Renal pelvis (tissue), 4 donors: Measurements from ENCODE around the gene TMEM248. TPM values are rescaled to one million over a fixed set of nuclear protein-coding genes. Genes with fewer than 3 reads are reported as not detected.
"Not testable (repeated sequence)": the region's sequence is repeated elsewhere in the genome, so short reads cannot be mapped to it uniquely, and the experiment has no call there.

Source experiments
- DNase-seq: peaks from one replicate; pipeline ENCODE4 v3.0.0-alpha.2; 2013
- polyA plus RNA-seq, 3 donors: library from polyadenylated mRNA; unstranded; fragments of 120-200 nt; gene quantifications; one replicate each; pipeline ENCODE4 v1.2.1, GENCODE V29; 2013; ENCODE audit not compliant: insufficient read length in 3 of 3

TMEM248 gene
- polyA plus RNA-seq, 3 donors, result 68.7 to 78.2 (median 72.5) TPM

DNA sequence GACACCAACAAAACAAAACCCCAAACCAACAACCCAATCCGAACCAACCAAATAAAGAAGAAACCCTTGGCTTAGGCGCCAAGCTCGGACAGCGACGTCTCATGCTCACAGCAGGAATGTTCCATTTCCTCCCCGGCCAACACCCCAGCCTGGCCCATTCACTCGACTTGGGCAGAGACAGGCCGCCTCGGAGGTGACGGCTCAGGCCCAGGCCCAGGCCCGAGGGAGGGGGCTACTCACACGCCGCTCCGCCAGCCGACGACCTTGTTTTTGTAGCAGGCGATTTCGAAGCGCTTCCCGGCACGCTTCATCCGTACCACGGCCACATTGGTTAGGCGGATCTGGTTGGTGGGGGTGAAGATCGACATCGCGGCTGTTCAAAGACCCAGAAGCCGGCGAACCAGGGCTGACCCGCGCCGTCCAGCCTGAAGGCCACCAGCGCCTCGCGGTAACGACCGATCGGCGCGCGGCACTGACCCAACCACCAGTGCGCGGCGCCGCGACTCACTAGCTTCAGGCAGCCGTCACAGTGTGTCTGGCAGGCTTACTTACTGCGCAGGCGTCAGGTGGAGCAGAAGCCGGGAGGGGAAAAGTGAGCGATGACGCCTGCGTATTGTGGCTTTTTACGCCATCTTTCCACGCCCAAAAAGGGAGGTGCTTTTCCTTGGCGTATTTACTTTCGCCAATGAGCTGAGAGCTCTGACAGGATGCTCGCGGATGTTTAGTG is 74.2 kb downstream of the TMEM248 start, which contains the start of gene SBDS:
Gene SBDS (minus strand): TSS at position 537 of the 727 bp plus-strand sequence. CDS start 169 bp downstream, at position 368.
- DNase-seq, result peak; percentile 98

GRCh38 chr7:66996444-66997191 is 75.6 kb downstream of the TMEM248 start, which contains the start of gene TYW1:
Gene TYW1 (plus strand): TSS chr7:66996833. CDS start chr7:66996979, 146 bp downstream.
- peak; percentile 97 for DNase-seq

DNA sequence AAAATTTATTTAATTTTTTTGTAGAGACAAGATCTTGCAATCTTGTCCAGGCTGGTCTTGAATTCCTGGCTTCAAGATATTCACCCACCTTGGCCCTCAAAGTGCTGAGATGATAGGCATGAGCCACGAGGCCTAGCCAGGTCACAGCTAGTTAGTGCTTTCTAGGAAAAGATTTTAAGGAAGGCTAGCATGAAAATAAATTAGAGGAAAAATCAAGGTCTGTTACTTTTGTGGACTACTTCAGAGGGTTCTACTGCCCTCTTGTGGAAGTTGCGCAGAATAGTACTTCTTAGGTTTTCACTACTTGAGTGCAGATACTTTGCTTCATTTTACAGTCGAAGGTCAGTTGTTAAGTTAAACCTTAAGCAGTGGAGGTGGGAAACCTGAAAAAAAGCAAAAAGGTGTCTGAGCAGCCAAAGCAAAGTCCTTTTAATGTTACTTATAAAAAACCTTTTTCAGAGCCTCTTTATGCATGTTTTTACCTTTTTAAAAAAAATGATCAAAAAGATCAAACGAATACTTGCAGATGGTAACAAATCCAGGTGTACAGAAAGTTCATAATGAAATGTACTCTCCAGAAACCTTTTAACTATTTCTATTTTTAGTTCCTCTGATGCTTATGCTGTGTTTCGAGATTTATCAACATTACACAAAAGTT is 79.7 kb downstream of the TMEM248 start:
- not testable (repeated sequence) for DNase-seq

GRCh38 chr7:67004145-67004544 is 83.1 kb downstream of the TMEM248 start:
- DNase-seq, result not testable (repeated sequence)

DNA sequence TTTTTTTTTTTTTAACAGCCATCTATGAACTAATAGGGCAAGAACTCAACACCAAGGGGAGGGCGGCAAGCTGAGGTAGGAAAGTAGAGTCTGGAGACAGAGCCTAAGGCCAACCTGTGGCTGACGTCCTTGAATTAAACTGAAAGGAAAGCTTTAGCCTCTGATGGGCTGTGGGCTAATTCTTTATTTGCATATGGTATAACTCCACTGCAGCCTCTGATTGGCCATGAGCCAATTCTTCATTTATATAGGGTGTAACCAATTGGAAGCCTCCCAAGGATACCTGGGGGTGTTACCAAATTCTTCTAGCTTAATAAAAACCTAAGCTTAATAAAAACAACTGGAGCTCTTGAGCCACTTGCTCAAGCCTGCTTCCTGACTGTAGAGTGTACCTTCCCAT is 85.9 kb downstream of the TMEM248 start:
- no peak for DNase-seq

Other genes with a start within 250 kb of the TMEM248 start
- gene RABGEF1, start 180.5 kb upstream of the TMEM248 start, polyA plus RNA-seq, result 10 to 100 TPM; 27.2 to 36.7 (median 35.3) TPM
- gene SBDS, start 74.4 kb downstream of the TMEM248 start, polyA plus RNA-seq, result 100 to 1,000 TPM in 2 of 3 donors, 10 to 100 TPM in 1; 88.9 to 112 (median 103) TPM
- 10 to 100 TPM; 22.4 to 28.7 (median 23.2) TPM for gene TYW1, start 75.6 kb downstream of the TMEM248 start, polyA plus RNA-seq